Gastrocnemius medialis (tissue), 4 donors: Measurements from ENCODE around the gene SDHC. TPM values are rescaled to one million over a fixed set of nuclear protein-coding genes. Genes with fewer than 3 reads are reported as not detected.
A peak's percentile ranks its signal among the peaks of the same experiment; 100 is the strongest.
"Not testable (repeated sequence)": the region's sequence is repeated elsewhere in the genome, so short reads cannot be mapped to it uniquely, and the experiment has no call there.

Experiments used
- ATAC-seq, 2 donors: fragments of 150-250 bp; one replicate each; pipeline ENCODE4 v1.9.1; 2016
- DNase-seq, 2 donors: peaks; one replicate each; pipeline ENCODE4 v3.0.0-alpha.2; 2019
- H3K27ac ChIP-seq, 4 donors: fragments of 200-600 bp; sonication (generic); 1 replicate in 1 of 4; 2 replicates in 3 of 4; pipeline ENCODE4 v1.5.1; 2016 to 2018; ENCODE audit warnings: mild to moderate bottlenecking in 2 of 4, moderate library complexity in 1 of 4
- H3K27me3 ChIP-seq, 3 donors: fragments of 200-600 bp; sonication (generic) in 2 of 3; 1 replicate in 1 of 3; 2 replicates in 2 of 3; pipeline versions ENCODE4 v1.5.1 to v1.6.0; 2016 to 2019; ENCODE audit warnings: mild to moderate bottlenecking in 1 of 3, moderate library complexity in 1 of 3
- H3K36me3 ChIP-seq, 2 donors: fragments of 200-600 bp; sonication (generic) in 1 of 2; one replicate each; pipeline ENCODE4 v1.5.1; 2017 to 2018
- H3K4me1 ChIP-seq, 2 donors: fragments of 200-600 bp; sonication (generic) in 1 of 2; one replicate each; pipeline ENCODE4 v1.5.1; 2016 to 2017; ENCODE audit warnings: mild to moderate bottlenecking in 2 of 2
- H3K4me3 ChIP-seq, 4 donors: fragments of 200-600 bp; sonication (generic) in 3 of 4; 1 replicate in 1 of 4; 2 replicates in 3 of 4; pipeline ENCODE4 v1.5.1; 2016 to 2019; ENCODE audit warnings: mild to moderate bottlenecking in 2 of 4
- H3K9me3 ChIP-seq, 3 donors: fragments of 200-600 bp; sonication (generic) in 2 of 3; 1 replicate in 1 of 3; 2 replicates in 2 of 3; pipeline ENCODE4 v1.5.1; 2016 to 2019
- POLR2A ChIP-seq, 2 donors: fragments of 450-650 bp; IDR thresholded peaks; one replicate each; pipeline ENCODE4 v1.6.1; 2017; ENCODE audit warnings: antibody characterized with exemption in 2 of 2, mild to moderate bottlenecking in 2 of 2, moderate library complexity in 2 of 2
- in situ Hi-C, 4 donors: fragments of 200-750 bp; cut with MboI; loops; one replicate each; pipeline versions ENCODE4 v1.15.0 to v1.8.0; 2017; ENCODE audit warnings: low sequenced_read_pairs in 4 of 4
- intact Hi-C: fragments of 100-400 bp; cut with DNase I; formaldehyde crosslinking; loops from one replicate; pipeline ENCODE4 v1.15.1; 2023; ENCODE audit warnings: low total_unique reads
- total RNA-seq, 4 donors: library from RNA; depleted of rRNA; stranded (reverse); fragments of >200 nt; gene quantifications; one replicate each; pipeline versions ENCODE4 v1.1.0 to v1.2.3, GENCODE V29; 2016
- TF ChIP-seq, protein P1 (sequence below), 5 experiments: fragments of 450-650 bp in 3 of 5; fragments of 200-600 bp in 2 of 5; sonication (generic) in 2 of 5; IDR thresholded peaks in 4 of 5; conservative IDR thresholded peaks in 1 of 5; 1 replicate in 4 of 5; 2 replicates in 1 of 5; pipeline ENCODE4 v1.5.1; 2016 to 2019; ENCODE audit warnings: antibody characterized with exemption in 5 of 5, mild to moderate bottlenecking in 3 of 5, moderate library complexity in 3 of 5

SDHC gene
- total RNA-seq, 4 donors from 2014 or later = 47.5 to 112 (median 63.8) TPM

DNA sequence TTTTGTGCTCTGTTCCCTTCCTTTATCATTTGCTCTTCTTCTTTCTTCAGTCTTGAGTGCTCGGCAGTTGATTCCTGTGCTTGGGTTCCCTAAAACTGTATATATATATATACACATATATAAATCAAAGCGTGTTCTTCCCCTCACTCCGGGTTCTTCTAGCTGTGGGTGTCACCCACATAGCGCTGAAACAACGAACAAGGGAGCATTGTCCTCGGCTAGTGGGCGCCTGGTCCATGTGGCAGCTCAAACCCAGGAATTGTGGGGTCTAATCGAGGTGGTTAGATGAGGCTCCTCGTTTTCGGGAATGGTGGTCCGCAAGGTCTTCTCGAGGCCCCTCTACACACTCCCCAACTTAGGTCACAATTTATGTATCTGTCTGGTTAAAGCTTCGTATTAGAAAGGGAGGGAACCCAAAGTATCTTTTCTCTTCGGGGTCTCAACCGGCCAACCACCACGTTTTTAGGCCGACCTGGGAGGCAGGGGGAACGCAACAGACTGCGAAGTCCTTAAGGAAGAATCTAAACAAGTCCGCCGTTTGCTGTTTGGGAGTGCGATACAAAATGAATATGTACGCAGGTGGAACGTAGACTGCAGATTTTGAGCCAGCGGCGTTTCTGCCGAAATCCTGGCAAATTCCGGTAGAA is 504 bp upstream of the SDHC start:
- TF ChIP-seq, protein P1, sequence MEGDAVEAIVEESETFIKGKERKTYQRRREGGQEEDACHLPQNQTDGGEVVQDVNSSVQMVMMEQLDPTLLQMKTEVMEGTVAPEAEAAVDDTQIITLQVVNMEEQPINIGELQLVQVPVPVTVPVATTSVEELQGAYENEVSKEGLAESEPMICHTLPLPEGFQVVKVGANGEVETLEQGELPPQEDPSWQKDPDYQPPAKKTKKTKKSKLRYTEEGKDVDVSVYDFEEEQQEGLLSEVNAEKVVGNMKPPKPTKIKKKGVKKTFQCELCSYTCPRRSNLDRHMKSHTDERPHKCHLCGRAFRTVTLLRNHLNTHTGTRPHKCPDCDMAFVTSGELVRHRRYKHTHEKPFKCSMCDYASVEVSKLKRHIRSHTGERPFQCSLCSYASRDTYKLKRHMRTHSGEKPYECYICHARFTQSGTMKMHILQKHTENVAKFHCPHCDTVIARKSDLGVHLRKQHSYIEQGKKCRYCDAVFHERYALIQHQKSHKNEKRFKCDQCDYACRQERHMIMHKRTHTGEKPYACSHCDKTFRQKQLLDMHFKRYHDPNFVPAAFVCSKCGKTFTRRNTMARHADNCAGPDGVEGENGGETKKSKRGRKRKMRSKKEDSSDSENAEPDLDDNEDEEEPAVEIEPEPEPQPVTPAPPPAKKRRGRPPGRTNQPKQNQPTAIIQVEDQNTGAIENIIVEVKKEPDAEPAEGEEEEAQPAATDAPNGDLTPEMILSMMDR (IDR thresholded peaks at IDR 0.05 in 4 of 5, conservative IDR thresholded peaks at IDR 0.05 in 1 of 5) = no peak
- no peak for TF ChIP-seq POLR2A (IDR thresholded peaks at IDR 0.05)
- no peaks in the 10 kb centered on the region for H3K9me3 ChIP-seq
- peak; percentile 27 to 53 for ATAC-seq

DNA sequence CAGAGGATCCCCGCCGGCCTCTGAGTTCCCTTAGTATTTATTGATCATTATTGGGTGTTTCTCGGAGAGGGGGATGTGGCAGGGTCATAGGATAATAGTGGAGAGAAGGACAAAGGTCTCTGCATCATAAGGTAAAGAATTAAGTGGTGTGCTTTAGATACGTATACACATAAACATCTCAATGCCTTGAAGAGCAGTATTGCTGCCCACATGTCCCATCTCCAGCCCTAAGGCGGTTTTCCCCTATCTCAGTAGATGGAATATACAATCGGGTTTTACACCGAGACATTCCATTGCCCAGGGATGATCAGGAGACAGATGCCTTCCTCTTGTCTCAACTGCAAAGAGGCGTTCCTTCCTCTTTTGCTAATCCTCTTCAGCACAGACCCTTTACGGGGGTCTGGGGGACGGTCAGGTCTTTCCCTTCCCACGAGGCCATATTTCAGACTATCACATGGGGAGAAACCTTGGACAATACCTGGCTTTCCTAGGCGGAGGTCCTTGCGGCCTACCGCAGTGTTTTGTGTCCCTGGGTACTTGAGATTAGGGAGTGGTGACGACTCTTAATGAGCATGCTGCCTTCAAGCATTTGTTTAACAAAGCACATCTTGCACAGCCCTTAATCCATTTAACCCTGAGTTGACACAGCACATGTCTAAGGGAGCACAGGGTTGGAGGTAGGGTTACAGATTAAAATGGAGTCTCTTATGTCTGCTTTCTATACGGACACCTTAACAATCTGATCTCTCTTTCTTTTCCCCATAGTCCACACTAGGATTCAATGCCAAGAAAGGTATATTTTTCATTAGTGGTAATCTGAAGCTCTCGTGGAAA is 1.9 kb downstream of the SDHC start:
- intact Hi-C loops (loop anchor here (2.0 kb wide), 1 partner anchor 89 kb away; the partner anchor contains the start of gene TOMM40L), in situ Hi-C loops (loop anchor here in 2 of 4 donors (10.0 kb wide), 2 partner anchors 69 to 91 kb away; partner anchors contain the start of genes APOA2 (in 1 of the 2) and TOMM40L (in 1 of the 2))
- H3K4me1 ChIP-seq = peaks cover 20 to 25% of the 10 kb centered on the region in 2 donors
- not testable (repeated sequence) for H3K27ac ChIP-seq, H3K36me3 ChIP-seq, H3K4me3 ChIP-seq, H3K27me3 ChIP-seq, ATAC-seq, H3K9me3 ChIP-seq, DNase-seq

More for the DNA sequence above, 504 bp upstream of the SDHC start:
- peaks cover 19 to 20% of the 10 kb centered on the region in 2 donors for H3K4me1 ChIP-seq
- intact Hi-C loops (loop anchor here (2.0 to 5.0 kb wide), 3 partner anchors 69 to 971 kb away; partner anchors contain the start of genes COPA, NCSTN and TOMM40L), in situ Hi-C loops (loop anchor here in 2 of 4 donors (10.0 kb wide), 2 partner anchors 71 to 89 kb away; partner anchors contain the start of genes APOA2 (in 1 of the 2) and TOMM40L (in 1 of the 2))
- DNase-seq = no peak
- no peaks in the 10 kb centered on the region for H3K27me3 ChIP-seq
- H3K4me3 ChIP-seq = peak overlapping the region; percentile 75 to 99 (median 93)
- no peaks in the 10 kb centered on the region for H3K36me3 ChIP-seq
- peak overlapping the region; percentile 95 to 99 (median 96) for H3K27ac ChIP-seq

DNA sequence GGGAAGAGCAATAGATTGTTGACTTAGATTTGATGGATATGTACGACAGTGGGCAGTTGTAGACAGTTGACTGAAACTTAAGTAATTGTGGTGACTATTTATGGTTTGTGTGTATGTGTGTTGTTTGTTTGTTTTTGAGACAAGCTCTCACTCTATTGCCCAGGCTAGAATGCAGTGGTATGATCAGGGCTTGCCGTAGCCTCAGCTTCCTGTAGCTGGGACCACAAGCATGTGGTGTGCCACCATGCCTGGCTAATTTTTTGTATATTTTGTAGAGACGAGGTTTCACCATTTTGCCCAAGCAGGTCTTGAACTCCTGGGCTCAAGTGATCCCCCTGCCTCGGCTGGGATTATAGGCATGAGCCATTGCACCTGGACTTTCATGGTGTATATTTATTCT is 9.8 kb downstream of the SDHC start:
- in situ Hi-C loops = no loop called here
- Histone ChIP-seq H3K4me1 (peaks cover 0 to 6% of the 10 kb centered on the region in 2 donors), H3K4me3 (no peak overlapping the region), H3K36me3 (peaks cover 0 to 54% of the 10 kb centered on the region in 2 donors), H3K27me3 (no peaks in the 10 kb centered on the region), H3K9me3 (no peaks in the 10 kb centered on the region), H3K27ac (no peak overlapping the region)
- intact Hi-C loops = no loop called here
- DNase-seq (no peak), ATAC-seq (no peak)
- no peak for TF ChIP-seq POLR2A (IDR thresholded peaks at IDR 0.05)
- TF ChIP-seq, protein P1 (IDR thresholded peaks at IDR 0.05 in 4 of 5, conservative IDR thresholded peaks at IDR 0.05 in 1 of 5) = no peak

DNA sequence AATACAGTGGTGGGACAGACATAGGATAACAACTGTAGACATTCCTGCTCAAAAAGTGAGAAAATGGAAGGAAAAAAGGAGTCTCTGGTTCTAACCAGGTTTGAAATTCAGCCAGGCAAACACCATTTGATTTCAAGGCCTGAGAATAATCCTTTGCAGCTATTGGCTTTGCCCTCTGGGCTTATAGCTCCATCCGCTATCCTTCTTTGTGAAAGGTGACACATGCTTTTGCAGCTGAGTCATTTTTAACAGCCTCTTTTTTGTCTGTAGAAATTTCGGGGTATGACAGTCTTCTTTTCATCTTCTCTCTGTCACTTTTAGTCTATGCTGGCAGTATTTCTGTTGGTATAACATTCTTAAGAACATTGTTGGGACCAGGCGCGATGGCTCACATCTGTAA is 16.2 kb downstream of the SDHC start:
- no peak overlapping the region for H3K27ac ChIP-seq
- TF ChIP-seq, protein P1 (IDR thresholded peaks at IDR 0.05 in 4 of 5, conservative IDR thresholded peaks at IDR 0.05 in 1 of 5) = no peak
- no peak for TF ChIP-seq POLR2A (IDR thresholded peaks at IDR 0.05)
- intact Hi-C loops = no loop called here
- no peak for ATAC-seq
- no peak for DNase-seq
- no peaks in the 10 kb centered on the region for H3K9me3 ChIP-seq
- no peaks in the 10 kb centered on the region for H3K4me1 ChIP-seq
- no peaks in the 10 kb centered on the region for H3K27me3 ChIP-seq
- in situ Hi-C loops = no loop called here
- H3K36me3 ChIP-seq = peaks cover 0 to 73% of the 10 kb centered on the region in 2 donors
- H3K4me3 ChIP-seq = no peak overlapping the region

DNA sequence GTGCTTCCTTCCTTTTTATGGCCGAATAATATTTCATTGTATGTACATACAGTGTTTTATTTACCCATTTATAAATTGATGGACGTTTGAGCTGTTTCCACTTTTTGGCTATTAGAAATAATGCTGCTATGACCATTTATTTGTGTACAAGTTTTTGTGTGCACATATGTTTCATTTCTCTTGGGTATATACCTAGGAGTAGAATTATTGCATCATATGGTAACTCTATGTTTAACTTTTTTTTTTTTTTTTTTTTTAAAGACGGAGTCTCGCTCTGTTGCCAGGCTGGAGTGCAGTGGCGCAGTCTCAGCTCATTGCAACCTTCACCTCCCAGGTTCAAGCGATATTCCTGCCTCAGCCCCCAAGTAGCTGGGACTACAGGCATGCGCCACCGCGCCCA is 19.0 kb downstream of the SDHC start:
- intact Hi-C loops (no loop called here), in situ Hi-C loops (no loop called here)
- DNase-seq (no peak), ATAC-seq (no peak)
- H3K4me3 ChIP-seq = no peak overlapping the region
- H3K27ac ChIP-seq = no peak overlapping the region
- no peaks in the 10 kb centered on the region for H3K9me3 ChIP-seq
- H3K36me3 ChIP-seq = peaks cover 0 to 53% of the 10 kb centered on the region in 2 donors
- H3K27me3 ChIP-seq = no peaks in the 10 kb centered on the region
- no peak for TF ChIP-seq POLR2A (IDR thresholded peaks at IDR 0.05)
- TF ChIP-seq, protein P1 (IDR thresholded peaks at IDR 0.05 in 4 of 5, conservative IDR thresholded peaks at IDR 0.05 in 1 of 5) = no peak
- H3K4me1 ChIP-seq = no peaks in the 10 kb centered on the region
